ENCODE data around the gene EPS8L1.
"Not testable (repeated sequence)": the region's sequence is repeated elsewhere in the genome, so short reads cannot be mapped to it uniquely, and the experiment has no call there.

The EPS8L1 gene

DNA sequence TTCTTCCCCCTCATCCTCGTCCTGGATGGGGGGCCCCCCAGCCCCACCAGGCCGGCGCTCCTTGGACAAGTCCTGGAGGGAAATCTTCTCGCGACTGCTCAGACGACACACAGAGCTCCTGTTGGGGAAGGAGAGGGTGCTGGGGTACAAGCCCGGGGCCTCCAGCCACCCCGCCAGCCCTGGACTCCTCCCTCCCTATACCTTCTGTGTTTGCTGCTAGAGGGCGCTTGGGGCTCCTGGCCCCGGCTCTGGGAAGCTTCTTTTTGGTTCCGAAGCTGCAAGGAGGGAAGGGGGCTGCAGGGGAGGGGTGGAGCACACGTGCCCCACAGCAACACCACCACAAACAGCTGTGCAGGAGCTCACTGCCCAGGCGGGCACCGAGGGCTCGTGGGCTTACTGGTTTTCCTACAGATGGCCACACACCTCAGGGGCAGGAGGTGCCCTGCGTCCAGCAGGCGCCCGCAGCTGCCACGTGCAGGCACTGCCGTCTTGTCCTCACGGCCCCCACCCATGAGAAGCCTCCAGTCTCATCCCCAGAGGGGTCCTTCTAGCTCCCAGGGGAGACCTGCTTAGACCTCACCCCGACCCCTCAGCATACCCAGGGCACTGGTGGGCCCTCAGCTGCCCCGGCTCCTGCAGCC, 20.5 kb downstream of the EPS8L1 start:
- no peak for DNase-seq

- no peak for DNase-seq
Measured at GRCh38 chr19:55097864-55098715, 22.4 kb downstream of the EPS8L1 start.

DNA sequence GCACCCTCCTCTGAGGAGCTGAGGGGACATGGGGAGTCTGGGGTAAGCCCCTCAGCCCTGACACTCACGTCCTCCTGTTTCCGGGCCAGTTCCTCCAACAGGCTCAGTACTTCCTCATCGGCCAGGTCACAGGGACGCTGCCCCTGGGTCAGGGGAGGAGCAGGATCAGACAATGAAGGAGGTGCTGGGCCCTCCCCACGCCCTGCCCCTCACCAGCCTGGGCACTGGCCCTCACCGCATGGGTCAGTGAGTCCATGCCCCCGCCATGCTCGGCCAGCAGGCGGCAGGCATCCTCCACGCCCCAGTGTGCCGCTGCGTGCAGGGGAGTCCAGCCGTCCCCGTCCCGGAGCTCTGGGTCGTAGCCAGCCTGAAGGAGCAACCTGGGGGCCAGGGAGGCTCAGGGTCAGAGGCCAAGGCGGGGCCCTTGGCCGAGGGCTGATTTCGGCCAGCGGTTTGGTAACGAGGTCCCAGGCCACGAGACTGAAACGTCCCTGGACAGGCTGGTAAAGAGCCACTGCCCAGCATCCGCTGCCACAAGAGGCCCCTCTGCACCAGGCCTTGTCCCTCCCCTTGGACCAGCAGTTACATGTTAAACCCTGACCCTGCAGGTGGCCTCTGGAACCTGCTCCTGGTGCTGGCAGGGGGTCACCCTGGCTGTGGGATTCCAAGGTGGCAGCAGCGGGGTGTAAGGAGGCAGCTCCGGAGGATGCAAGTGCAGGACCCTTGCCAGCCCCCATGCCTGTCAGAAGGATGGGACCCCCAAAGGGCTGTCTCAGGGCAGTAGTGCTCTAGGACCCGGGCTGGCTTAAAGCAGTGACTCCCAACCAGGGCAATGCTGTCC, 23.3 kb downstream of the EPS8L1 start:
- DNase-seq, result no peak

GRCh38 chr19:55099557-55100506, 24.2 kb downstream of the EPS8L1 start:
- no peak for DNase-seq

- DNase-seq, result no peak
Measured at GRCh38 chr19:55101261-55101660, 25.6 kb downstream of the EPS8L1 start.

DNA sequence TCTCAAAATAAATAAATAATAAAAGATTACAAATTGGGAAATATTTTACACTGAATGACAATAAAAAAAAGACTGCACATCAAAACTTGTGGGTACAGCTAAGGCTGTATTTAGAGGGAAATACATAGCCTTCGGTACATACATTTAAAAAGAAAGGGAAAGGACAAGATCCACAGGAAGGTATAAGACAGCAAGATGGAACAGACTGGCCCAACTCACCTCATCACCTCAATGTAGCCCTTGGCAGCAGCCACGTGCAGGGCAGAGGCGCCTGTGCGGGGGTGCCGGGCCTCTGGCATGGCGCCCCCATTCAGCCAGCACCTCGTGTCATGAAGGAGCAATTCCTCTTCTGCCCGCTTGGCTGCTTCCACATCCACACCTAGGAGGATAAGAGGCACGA, 27.5 kb downstream of the EPS8L1 start:
- no peak for DNase-seq

DNA sequence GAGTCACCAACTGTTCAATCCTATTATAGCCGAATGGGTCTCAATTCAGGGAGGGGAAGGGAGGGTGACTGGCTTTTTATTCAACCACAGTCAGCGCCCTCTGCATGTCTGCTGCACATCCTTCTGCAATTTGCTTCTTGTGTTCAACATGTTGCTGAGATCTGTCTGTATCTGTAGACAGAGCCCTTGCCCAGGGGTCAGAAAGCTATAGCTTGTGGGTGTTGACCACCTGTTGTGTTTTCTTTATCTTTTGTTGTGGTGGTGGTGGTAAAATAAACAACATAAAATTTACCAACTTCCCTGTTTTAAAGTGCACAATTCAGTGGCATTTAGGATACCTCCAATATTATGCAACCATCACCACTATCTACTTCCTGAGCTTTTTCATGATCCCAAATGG, 29.6 kb downstream of the EPS8L1 start:
- DNase-seq, result no peak

- no peak for DNase-seq
Measured at GRCh38 chr19:55106591-55106990, 30.9 kb downstream of the EPS8L1 start.

DNA sequence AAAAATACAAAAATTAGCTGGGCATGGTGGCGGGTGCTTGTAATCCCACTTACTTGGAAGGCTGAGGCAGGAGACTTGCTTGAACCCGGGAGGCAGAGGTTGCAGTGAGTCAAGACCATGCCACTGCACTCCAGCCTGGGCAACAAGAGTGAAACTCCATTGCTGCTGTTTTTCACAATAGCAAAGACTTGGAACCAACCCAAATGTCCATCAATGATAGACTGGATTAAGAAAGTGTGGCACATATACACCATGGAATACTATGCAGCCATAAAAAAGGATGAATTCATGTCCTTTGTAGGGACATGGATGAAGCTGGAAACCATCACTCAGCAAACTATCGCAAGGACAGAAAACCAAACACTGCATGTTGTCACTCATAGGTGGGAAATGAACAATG, 31.6 kb downstream of the EPS8L1 start:
- not testable (repeated sequence) for DNase-seq

DNA sequence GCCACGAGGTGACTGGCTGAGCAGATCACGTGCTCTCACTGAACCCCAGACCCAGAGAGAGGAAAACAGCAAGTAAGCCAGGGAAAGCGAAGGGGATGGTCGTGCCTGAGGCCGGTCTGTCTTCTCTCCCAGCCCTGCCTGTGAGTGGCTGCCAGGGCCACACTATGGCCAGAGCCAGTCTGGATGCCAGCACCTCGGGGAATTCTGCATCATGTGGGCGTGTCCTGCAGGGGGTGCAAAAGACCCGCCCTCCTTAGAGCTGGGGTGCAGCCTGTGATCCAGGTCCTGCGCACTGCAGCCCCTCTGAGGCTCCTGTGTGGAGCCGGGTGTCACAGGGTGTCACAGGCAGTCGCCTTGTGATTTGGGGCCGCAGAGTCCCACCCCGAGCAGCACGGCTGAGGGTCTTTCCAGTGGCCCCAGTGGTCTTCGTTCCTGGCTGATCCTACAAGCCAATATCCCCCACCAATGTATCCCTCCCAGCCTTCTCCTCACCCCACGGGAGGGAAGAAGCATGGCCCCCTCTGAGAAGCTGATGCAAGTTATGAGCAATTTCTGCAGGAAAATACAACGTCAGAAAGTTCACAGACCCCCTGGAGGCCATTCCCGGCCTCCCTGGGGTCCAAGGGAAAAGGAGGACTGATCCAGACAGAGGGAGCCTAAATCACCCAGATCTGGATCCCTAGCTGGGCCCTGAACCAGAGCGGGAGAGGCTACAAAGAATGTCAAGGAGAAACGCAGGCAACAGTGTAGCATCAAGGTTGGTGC, 34.0 kb downstream of the EPS8L1 start:
- DNase-seq, result no peak

GRCh38 chr19:55111238-55111831, 35.7 kb downstream of the EPS8L1 start:
- no peak for DNase-seq

DNA sequence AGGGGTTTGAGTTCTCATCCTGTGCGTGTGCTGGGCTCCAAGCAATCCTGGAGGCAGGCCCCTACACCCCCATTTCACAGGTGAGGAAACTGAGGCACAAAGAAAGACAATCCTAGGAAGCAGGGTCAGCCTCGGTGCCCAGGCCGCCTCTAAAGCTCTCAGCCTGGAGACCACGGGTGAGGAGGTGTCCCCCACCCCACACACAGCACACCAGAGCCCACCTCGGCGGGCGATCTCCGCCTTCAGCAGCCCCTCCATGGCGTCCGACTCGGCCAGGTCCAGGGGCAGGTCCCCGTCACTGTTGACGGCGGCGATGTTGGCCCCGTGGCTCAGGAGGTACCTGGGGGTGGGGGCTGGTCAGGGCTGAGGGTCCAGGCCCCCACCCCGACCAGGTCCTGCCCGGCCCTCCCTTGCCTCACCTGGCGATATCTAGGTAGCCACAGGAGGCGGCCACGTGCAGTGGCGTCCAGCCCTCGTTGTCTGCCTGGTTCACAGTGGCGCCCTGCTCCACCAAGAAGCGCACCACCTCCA, 36.6 kb downstream of the EPS8L1 start:
- no peak for DNase-seq

- no peak for DNase-seq
Measured at GRCh38 chr19:55112777-55113569, 37.3 kb downstream of the EPS8L1 start.

- DNase-seq, result no peak
Measured at GRCh38 chr19:55113570-55114039, 37.9 kb downstream of the EPS8L1 start.

DNA sequence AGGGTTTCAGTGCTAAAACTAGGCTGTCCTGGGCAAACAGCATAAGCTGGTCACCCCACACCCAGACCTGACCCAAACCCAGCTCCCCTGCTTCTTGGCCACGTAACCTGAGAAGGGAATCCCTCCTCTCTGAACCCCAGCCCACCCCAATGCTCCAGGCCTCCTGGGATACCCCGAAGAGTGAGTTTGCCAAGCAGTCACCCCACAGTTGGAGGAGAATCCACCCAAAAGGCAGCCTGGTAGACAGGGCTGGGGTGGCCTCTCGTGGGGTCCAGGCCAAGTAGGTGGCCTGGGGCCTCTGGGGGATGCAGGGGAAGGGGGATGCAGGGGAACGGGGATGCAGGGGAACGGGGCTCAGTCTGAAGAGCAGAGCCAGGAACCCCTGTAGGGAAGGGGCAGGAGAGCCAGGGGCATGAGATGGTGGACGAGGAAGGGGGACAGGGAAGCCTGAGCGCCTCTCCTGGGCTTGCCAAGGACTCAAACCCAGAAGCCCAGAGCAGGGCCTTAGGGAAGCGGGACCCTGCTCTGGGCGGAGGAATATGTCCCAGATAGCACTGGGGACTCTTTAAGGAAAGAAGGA, 39.0 kb downstream of the EPS8L1 start:
- no peak for DNase-seq

- DNase-seq, result no peak
Measured at GRCh38 chr19:55115446-55116065, 39.9 kb downstream of the EPS8L1 start.

- peak; percentile 65 for DNase-seq
Measured at GRCh38 chr19:55116232-55116858, 40.7 kb downstream of the EPS8L1 start.

DNA sequence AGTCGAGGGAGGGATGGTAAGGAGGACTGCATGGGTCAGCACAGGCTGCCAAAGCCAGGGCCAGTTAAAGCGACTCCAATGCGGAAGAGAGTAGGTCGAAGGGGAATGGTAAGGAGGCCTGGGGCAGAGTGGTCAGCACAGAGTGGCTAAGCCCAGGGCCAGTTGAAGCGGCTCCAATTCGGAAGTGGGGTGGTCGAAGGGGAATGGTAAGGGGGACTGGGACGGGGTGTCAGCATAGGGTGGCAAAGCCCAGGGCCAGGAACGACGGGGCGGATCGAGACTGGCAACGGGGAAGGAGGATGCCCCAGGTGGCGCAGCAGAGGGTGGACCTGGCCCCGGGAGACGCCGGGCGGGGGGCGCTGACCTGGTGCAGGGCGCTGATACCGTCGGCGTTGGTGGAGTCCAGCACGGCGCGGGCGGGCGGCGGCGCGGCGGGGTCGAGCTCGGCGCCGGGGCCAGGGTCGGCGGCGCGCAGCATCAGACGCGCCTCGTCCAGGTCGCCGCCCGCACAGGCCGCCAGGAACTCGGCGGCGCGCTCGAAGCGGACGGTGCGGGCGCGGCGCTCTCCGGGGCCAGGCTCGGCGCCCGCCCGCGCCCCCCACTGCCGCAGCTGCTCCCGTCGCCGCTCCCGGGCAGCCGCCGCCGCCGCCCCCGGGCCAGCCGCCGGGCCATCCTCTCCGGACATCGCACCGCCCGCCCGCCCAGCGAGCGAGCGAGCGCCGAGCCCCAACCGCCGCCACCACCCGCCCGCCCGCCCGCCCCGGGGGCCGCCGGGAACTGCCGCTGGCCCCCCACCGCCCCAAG, 41.4 kb downstream of the EPS8L1 start, which contains the start of gene PPP1R12C:
Gene PPP1R12C (minus strand): TSS at position 779 of the 804 bp plus-strand sequence. CDS start 94 bp downstream, at position 685.
- peak; percentile 8 for DNase-seq

Data from CD4-positive, alpha-beta T cell treated with Interleukin-12 subunit alpha and Interleukin-12 subunit beta, for 1 hour (primary cell).